ENCODE measurements around the gene ERVH48-1. TPM values are rescaled to one million over a fixed set of nuclear protein-coding genes. Genes with fewer than 3 reads are reported as not detected.
"Not testable (repeated sequence)": the region's sequence is repeated elsewhere in the genome, so short reads cannot be mapped to it uniquely, and the experiment has no call there.

Gene ERVH48-1
- total RNA-seq, 2 donors from 2014 or later: not detected

DNA sequence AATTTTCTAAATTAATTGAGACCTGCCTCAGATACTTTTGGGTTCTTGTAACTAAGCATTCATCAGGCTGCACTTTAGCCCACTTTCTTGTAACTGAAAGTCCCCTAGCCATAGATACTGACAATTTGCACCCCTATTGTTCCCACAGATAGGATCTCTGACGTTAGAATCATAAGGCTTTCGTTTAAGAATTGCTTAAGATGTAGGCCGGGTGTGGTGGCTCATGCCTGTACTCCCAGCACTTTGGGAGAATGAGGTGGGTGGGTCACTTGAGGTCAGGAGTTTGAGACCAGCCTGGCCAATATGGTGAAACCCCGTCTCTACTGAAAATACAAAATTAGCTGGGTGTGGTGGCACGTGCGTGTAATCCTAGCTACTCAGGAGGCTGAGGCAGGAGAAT lies 32.7 kb upstream of the ERVH48-1 start:
- ATAC-seq; H3K27me3 Mint-ChIP-seq; DNase-seq; H3K36me3 Mint-ChIP-seq (ENCODE audit: low read depth); H3K4me3 Mint-ChIP-seq; H3K27ac Mint-ChIP-seq; H3K4me1 Mint-ChIP-seq; H3K9me3 ChIP-seq (ENCODE audit: control insufficient read depth, low read length, poor library complexity, severe bottlenecking): not testable (repeated sequence)

DNA sequence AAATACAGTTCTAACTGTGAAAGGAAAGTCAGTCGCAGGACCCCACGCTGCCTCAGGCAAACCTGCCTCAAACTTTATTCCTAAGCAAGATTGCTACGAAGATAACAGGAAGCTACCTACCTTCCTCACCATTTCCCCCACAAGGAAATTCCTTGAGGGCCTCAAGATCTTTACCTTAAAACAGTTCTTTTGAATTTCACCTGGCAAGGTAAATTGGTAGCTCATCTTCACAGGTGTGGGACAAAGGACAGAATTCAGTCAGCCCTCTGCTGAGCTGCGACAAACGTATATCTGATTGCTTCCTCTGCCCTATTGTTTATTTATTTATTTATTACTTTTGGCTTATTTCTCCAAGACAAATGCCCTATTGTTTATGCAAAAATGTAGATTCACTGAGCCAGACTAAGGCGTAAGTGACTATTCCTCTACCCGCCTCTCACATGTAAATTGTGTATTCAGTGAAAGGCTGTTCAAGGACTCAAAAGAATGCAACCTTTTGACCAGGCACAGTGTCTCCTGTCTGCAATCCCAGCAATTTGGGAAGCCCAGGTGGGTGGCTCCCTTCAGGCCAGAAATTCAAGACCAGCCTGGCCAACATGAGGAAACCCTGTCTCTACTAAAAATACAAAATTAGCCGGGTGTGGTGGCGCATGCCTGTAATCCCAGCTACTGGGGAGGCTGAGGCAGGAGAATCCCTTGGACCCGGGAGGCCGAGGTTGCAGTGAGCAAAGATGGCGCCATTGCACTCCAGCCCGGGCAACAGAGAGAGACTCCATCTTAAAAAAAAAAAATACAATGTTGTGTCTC lies 31.6 kb upstream of the ERVH48-1 start:
- H3K27ac Mint-ChIP-seq: no peak overlapping the region
- no peaks in the 10 kb centered on the region for H3K9me3 ChIP-seq (ENCODE audit: control insufficient read depth, low read length, poor library complexity, severe bottlenecking)
- H3K4me1 Mint-ChIP-seq: no peaks in the 10 kb centered on the region
- DNase-seq (no peak), ATAC-seq (peak; percentile 77)
- H3K4me3 Mint-ChIP-seq: no peak overlapping the region
- no peaks in the 10 kb centered on the region for H3K36me3 Mint-ChIP-seq (ENCODE audit: low read depth)
- H3K27me3 Mint-ChIP-seq: peaks cover 9% of the 10 kb centered on the region

DNA sequence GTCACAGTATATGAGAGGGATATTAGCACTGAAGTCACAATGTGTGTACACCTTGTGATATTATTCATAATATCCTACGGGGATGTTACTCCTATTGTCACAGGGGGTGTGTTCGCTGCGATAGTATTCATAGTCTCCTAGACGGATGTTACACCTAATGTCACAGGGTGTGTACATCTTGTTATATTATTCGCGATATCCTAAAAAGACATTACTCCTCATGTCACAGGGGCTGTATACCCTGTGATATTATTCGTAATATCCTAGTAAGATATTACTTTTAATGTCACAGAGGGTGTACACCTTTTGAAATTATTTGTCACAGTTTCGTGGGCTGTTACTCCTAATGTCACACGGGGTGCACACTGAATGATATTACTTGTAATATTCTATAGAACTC lies 25.8 kb upstream of the ERVH48-1 start:
- not testable (repeated sequence) for H3K4me3 Mint-ChIP-seq; H3K27ac Mint-ChIP-seq; DNase-seq; H3K4me1 Mint-ChIP-seq; H3K27me3 Mint-ChIP-seq; H3K36me3 Mint-ChIP-seq (ENCODE audit: low read depth); H3K9me3 ChIP-seq (ENCODE audit: control insufficient read depth, low read length, poor library complexity, severe bottlenecking); ATAC-seq

DNA sequence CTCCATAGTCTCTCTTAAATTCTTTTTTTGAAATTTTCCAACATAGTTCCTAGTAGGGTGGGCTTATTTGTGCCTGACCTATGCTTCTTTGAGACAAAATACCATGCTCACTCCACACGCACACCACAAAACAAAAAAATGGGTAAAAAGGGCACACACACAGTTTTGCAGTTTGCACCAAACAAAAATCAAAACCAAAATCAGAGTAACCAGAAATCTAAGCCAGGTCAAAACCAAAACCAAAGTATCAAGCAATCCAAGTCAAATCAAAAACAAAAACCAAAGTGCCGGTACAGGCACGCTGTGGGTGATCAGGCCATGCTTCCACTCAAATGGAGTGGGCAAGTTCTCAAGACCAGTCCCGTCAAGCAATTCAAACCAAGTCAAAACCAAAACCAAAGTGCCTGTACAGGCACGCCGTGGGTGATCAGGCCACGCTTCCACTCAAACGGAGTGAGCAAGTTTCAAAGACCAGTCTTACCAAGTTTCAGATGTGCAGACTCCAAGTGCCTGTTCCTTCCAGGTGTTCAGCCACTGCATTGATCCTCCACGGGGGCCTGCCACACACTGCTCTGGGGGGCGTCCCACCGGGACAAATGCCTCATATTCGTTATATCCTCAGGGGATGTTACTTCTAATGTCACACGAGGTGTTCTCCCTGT lies 23.8 kb upstream of the ERVH48-1 start:
- H3K9me3 ChIP-seq (ENCODE audit: control insufficient read depth, low read length, poor library complexity, severe bottlenecking); DNase-seq; H3K4me1 Mint-ChIP-seq; H3K27me3 Mint-ChIP-seq; ATAC-seq; H3K36me3 Mint-ChIP-seq (ENCODE audit: low read depth): not testable (repeated sequence)
- peak overlapping the region; percentile 43 for H3K4me3 Mint-ChIP-seq
- peak overlapping the region; percentile 1 for H3K27ac Mint-ChIP-seq

DNA sequence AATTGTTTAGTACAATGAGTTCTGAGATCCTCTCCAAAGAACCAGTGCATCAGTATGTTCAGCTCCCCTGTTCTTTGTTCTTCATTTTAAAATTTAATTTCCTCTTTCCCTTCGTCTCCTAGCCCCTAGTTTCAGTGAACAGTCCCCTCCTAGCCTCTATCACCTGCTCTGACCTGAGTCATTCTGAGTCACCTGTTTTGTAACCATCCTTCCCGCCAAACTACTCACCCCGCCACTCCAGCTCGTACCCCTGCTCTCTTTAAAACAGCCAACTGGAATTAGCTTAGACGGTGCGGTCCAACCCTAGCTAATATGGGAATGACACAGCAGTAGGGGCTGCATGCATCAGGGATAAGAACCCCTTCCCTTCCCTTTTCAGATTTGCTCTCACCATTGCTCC lies 16.8 kb upstream of the ERVH48-1 start:
- H3K9me3 ChIP-seq (ENCODE audit: control insufficient read depth, low read length, poor library complexity, severe bottlenecking): no peaks in the 10 kb centered on the region
- ATAC-seq: no peak
- no peaks in the 10 kb centered on the region for H3K27me3 Mint-ChIP-seq
- H3K27ac Mint-ChIP-seq: no peak overlapping the region
- no peak for DNase-seq
- no peaks in the 10 kb centered on the region for H3K36me3 Mint-ChIP-seq (ENCODE audit: low read depth)
- peaks cover 3% of the 10 kb centered on the region for H3K4me1 Mint-ChIP-seq
- H3K4me3 Mint-ChIP-seq: no peak overlapping the region

DNA sequence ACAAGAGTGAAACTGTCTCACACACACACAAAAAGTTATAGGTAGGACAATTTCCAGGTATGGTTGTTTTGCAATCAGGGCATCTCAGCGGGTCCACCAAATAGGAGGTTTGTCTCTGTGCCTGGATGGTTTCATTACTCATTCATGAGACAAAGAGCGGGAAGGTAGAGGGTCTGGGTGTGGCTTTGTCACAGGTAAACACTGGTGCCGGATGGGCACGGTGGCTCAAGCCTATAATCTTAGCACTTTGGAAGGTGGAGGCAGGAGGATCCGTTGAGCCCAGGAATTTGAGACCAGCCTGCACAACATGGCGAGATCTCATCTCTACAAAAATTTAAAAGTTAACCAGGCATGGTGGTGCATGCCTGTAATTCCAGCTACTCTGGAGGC lies 16.3 kb upstream of the ERVH48-1 start:
- DNase-seq (no peak), ATAC-seq (no peak)
- Mint-ChIP-seq H3K4me3 (no peak overlapping the region), H3K36me3 (ENCODE audit: low read depth) (no peaks in the 10 kb centered on the region), H3K4me1 (peaks cover 3% of the 10 kb centered on the region), H3K27me3 (no peaks in the 10 kb centered on the region), H3K27ac (no peak overlapping the region)
- H3K9me3 ChIP-seq (ENCODE audit: control insufficient read depth, low read length, poor library complexity, severe bottlenecking): no peaks in the 10 kb centered on the region

DNA sequence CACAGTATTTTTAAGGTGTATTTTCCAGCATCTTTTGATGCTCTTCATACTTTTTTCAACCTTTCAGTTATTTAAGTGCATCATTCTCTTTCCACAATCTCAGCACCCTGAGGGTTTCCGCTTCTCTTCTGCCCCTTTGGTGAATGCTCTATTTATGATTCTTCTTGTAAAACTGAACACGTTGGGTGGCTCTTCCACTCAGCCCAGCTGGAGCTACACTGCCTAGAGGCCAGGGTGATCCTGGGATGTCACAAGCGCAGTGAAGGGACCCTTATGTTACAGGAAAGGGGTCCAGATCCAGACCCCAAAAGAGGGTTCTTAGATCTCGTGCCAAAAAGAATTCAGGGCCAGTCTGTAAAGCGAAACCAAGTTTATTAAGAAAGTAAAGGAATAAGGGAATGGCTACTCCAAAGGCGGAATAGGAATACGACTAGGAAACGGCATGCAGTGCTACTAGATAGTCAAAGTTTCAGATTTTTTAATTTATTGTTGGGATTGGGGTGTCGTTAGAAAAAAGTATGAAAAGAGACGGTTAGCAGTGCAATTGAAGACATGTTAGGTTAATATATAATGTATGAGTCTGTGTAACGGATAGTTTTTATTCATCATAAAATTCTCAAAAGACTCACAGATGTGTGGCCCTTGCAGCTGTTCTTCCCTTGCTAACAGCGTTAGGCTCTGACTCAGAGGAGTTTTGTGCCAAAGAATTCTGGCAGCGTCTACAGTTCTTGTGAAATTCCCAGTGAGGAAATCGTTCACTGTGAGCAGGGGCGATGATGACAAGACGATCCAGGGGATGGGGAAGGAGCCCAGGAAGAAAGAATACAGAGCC lies 14.4 kb upstream of the ERVH48-1 start:
- DNase-seq (no peak), ATAC-seq (no peak)
- Mint-ChIP-seq H3K4me1 (peaks cover 3% of the 10 kb centered on the region), H3K27me3 (no peaks in the 10 kb centered on the region), H3K4me3 (no peak overlapping the region), H3K36me3 (ENCODE audit: low read depth) (no peaks in the 10 kb centered on the region), H3K27ac (no peak overlapping the region)
- no peaks in the 10 kb centered on the region for H3K9me3 ChIP-seq (ENCODE audit: control insufficient read depth, low read length, poor library complexity, severe bottlenecking)

DNA sequence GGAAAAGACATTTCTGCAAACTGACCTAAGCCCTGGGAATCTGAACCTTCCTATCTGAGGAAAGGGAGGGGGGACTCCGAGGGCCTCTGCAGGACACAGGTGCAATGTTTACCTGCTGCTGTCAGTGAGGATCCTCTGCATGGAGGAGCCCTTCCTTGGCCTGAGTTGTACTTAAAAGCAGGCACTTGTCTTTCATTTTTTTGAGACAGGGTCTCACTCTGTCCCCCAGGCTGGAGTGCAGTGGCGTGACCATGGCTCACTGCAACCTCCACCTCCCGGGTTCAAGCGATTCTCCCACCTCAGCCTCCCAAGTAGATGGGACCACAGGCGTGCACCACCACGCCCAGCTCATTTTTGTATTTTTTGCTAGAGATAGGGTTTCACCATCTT lies 13.2 kb upstream of the ERVH48-1 start:
- not testable (repeated sequence) for H3K9me3 ChIP-seq (ENCODE audit: control insufficient read depth, low read length, poor library complexity, severe bottlenecking); H3K4me1 Mint-ChIP-seq; H3K27me3 Mint-ChIP-seq; DNase-seq; H3K27ac Mint-ChIP-seq; H3K4me3 Mint-ChIP-seq; H3K36me3 Mint-ChIP-seq (ENCODE audit: low read depth); ATAC-seq

DNA sequence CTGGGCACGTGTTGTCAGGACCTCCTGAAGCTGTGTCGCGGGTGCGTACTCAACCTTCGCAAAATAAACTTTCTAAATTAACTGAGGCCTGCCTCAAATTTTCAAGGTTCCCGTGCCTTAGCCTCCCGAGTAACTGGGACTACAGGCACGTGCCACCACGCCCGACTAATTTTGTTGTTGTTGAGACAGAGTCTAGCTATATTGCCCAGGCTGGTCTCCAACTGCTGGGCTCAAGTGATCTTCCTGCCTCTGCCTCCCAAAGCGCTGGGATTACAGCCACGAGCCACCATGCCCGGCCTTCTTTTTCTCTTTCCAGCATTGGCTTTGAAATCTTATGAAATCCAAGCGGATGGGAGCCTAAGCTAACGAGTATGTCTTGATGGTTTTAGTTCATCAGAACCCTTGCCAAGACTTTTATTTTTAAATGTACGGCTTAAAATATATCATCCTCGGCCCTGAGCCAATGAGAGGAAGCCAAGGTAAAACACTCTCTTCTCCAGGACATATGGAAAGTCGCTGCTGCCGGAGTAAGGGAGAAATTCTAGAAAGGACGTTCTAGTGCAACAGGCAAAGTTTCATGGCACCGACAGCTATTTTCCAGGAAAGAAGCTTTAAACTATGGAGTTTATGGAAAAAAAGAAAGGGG lies 12.7 kb upstream of the ERVH48-1 start:
- H3K27ac Mint-ChIP-seq: no peak overlapping the region
- H3K4me1 Mint-ChIP-seq: peaks cover 3% of the 10 kb centered on the region
- H3K4me3 Mint-ChIP-seq: no peak overlapping the region
- ATAC-seq: no peak
- no peaks in the 10 kb centered on the region for H3K9me3 ChIP-seq (ENCODE audit: control insufficient read depth, low read length, poor library complexity, severe bottlenecking)
- no peaks in the 10 kb centered on the region for H3K36me3 Mint-ChIP-seq (ENCODE audit: low read depth)
- DNase-seq: no peak
- H3K27me3 Mint-ChIP-seq: no peaks in the 10 kb centered on the region

DNA sequence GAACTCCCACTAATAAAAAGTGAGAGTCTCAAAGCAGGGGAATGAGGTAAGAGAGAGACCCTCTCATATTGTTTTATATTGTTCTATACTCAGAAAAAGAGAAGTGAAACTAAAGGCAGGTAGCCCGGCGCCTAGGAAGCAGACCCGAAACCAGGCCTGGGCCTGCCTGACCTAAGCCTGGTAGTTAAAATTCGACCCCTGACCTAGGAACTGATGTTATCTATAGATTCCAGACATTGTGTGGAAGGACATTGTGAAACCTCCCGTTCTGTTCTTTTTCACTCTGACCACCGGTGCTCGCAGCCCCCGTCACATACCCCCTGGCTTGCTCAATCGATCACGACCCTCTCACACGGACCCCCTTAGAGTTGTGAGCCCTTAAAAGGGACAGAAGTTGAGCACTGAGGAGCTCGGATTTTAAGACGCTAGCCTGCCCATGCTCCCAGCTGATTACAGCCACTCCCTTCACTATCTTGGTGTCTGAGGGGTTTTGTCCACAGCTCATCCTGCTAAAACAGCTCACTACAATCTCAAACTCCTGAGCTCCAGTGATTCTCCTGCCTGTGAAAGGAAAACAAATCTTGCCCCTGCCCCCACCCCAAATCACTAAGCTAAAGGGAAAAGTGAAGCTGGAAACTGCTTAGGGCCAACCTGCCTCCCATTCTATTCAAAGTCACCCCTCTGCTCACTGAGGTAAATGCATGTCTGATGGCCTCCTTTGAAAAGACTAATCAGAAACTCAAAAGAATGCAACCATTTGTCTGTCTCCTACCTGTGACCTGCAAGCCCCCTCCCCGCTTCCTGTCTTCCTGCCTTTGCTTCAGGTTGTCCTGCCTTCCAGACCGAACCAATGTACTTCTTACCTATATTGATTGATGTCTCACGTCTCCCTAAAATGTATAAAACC lies 11.9 kb upstream of the ERVH48-1 start:
- H3K27ac Mint-ChIP-seq: not testable (repeated sequence)

DNA sequence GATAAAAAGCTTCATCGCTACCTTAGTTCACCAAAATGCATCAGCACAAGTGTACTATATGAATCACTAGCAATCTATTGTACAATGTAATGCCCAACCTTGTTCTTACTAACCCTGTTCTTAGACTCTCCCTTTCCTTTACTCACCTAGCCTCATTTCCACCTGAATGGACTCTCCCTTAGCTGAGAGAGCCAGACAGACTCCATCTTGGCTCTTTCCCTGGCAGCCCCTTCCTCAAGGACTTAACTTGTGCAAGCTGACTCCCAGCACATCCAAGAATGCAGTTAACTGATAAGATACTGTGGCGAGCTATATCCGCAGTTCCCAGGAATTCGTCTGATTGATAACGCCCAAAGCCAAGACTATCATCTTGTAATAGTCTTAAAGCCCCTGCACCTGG lies 10.9 kb upstream of the ERVH48-1 start:
- not testable (repeated sequence) for H3K27ac Mint-ChIP-seq; ATAC-seq; H3K27me3 Mint-ChIP-seq; H3K4me3 Mint-ChIP-seq; H3K9me3 ChIP-seq (ENCODE audit: control insufficient read depth, low read length, poor library complexity, severe bottlenecking); H3K36me3 Mint-ChIP-seq (ENCODE audit: low read depth); DNase-seq; H3K4me1 Mint-ChIP-seq

More for the DNA sequence above, 11.9 kb upstream of the ERVH48-1 start:
- H3K27me3 Mint-ChIP-seq; H3K36me3 Mint-ChIP-seq (ENCODE audit: low read depth); H3K9me3 ChIP-seq (ENCODE audit: control insufficient read depth, low read length, poor library complexity, severe bottlenecking); H3K4me1 Mint-ChIP-seq; DNase-seq; H3K4me3 Mint-ChIP-seq; ATAC-seq: not testable (repeated sequence)

DNA sequence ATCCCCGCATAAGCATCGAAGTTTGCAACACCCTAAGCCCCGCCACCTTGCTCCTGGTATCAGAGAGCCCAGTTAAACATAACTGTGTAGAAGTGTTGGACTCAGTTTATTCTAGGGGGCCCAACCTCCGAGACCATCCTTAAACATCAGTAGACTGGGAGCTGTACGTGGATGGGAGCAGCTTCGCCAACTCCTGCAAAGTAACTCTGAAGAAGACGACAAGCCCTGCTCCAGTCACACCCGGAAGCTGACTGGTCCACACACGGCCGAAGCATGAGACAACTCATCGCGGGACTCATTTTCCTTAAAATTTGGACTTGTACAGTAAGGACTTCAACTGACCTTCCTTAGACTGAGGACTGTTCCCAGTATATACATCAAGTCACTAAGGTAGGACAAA lies 8.5 kb upstream of the ERVH48-1 start:
- H3K9me3 ChIP-seq (ENCODE audit: control insufficient read depth, low read length, poor library complexity, severe bottlenecking); H3K4me3 Mint-ChIP-seq; ATAC-seq; H3K4me1 Mint-ChIP-seq; H3K27me3 Mint-ChIP-seq; H3K36me3 Mint-ChIP-seq (ENCODE audit: low read depth); H3K27ac Mint-ChIP-seq; DNase-seq: not testable (repeated sequence)
